HG03469 (cell line): Measurements from ENCODE around the gene TTC34.

Experiments
- ATAC-seq: cut with Tn5 transposase; IDR thresholded peaks from one replicate; pipeline ENCODE4 v1.9.1; 2021; ENCODE audit warnings: mild to moderate bottlenecking, moderate library complexity, moderate number of reproducible peaks; ENCODE audit not compliant: unreplicated experiment

Gene TTC34

GRCh38 chr1:2595261-2595811 lies 206.2 kb downstream of the TTC34 start:
- ATAC-seq, result no peak

- ATAC-seq, result no peak
Observed at GRCh38 chr1:2594641-2595131, 206.8 kb downstream of the TTC34 start.

- ATAC-seq, result no peak
Observed at GRCh38 chr1:2594001-2594640, 207.4 kb downstream of the TTC34 start.

- ATAC-seq, result no peak
Observed at GRCh38 chr1:2593251-2593878, 208.1 kb downstream of the TTC34 start.

GRCh38 chr1:2592672-2593071 lies 208.8 kb downstream of the TTC34 start:
- ATAC-seq, result no peak

- no peak for ATAC-seq
Observed at GRCh38 chr1:2591581-2592261, 209.8 kb downstream of the TTC34 start.

- ATAC-seq, result no peak
Observed at GRCh38 chr1:2591233-2591580, 210.3 kb downstream of the TTC34 start.

GRCh38 chr1:2590233-2591141 lies 211.0 kb downstream of the TTC34 start:
- no peak for ATAC-seq

GRCh38 chr1:2589431-2590232 lies 211.9 kb downstream of the TTC34 start:
- ATAC-seq, result no peak

GRCh38 chr1:2588661-2589430 lies 212.6 kb downstream of the TTC34 start:
- ATAC-seq, result no peak

GRCh38 chr1:2587860-2588571 lies 213.5 kb downstream of the TTC34 start:
- ATAC-seq, result no peak

GRCh38 chr1:2587071-2587859 lies 214.2 kb downstream of the TTC34 start:
- no peak for ATAC-seq

GRCh38 chr1:2586154-2587070 lies 215.1 kb downstream of the TTC34 start, which contains the start of gene PRXL2B:
Gene PRXL2B (plus strand): TSS chr1:2586777. CDS start chr1:2586886, 109 bp downstream.
- ATAC-seq, result peak; percentile 35
